ENCODE measurements around the gene FOXJ1.
A peak's percentile ranks its signal among the peaks of the same experiment; 100 is the strongest.

GRCh38 chr17:76123749-76124581, 17.1 kb downstream of the FOXJ1 start:
- TF ChIP-seq CTCF (IDR thresholded peaks at IDR 0.05) (peak in 1 of 6 experiments; percentile 12), POLR2A (IDR thresholded peaks at IDR 0.05) (no peak)
